Left ventricle myocardium inferior (tissue), 1 donor: ENCODE measurements around the gene RAI14. TPM values are rescaled to one million over a fixed set of nuclear protein-coding genes. Genes with fewer than 3 reads are reported as not detected.

Source experiments
- DNase-seq: peaks from one replicate; pipeline ENCODE4 v3.0.0-alpha.2; 2020
- H3K27ac ChIP-seq: fragments of 200-600 bp; replicated peaks from 2 replicates; pipeline ENCODE4 v1.8.0; 2021
- H3K27me3 ChIP-seq: fragments of 200-600 bp; 2 replicates; pipeline ENCODE4 v1.8.0; 2021; ENCODE audit warnings: low read depth
- H3K36me3 ChIP-seq: fragments of 200-600 bp; 2 replicates; pipeline ENCODE4 v1.8.0; 2021
- H3K4me1 ChIP-seq: fragments of 200-600 bp; 2 replicates; pipeline ENCODE4 v1.8.0; 2021
- H3K4me3 ChIP-seq: fragments of 200-600 bp; 2 replicates; pipeline ENCODE4 v1.8.0; 2021; ENCODE audit warnings: mild to moderate bottlenecking, moderate library complexity
- H3K9me3 ChIP-seq: fragments of 200-600 bp; replicated peaks from 2 replicates; pipeline ENCODE4 v1.8.0; 2021
- CTCF ChIP-seq: fragments of 200-600 bp; IDR thresholded peaks from 2 replicates; pipeline ENCODE4 v1.8.0; 2021; ENCODE audit warnings: antibody characterized with exemption, mild to moderate bottlenecking, borderline replicate concordance
- intact Hi-C: fragments of 100-400 bp; cut with micrococcal nuclease; formaldehyde crosslinking; loops from one replicate; pipeline ENCODE4 v1.11.0; 2022
- total RNA-seq: library from RNA; stranded (reverse); fragmentation: NEBNext Ultra II Directional; extraction: Animal tissue kit (Norgen Biotek cat#: 25700); gene quantifications from one replicate; pipeline ENCODE4 v1.2.1, GENCODE V29; 2021
- donor health status: DM: no; HTN: yes; CAD: no; lungs with severe emphysema.

The RAI14 gene
- total RNA-seq, 1 donor from 2014 or later: 6.7 TPM

- intact Hi-C loops: no loop called here
- Histone ChIP-seq H3K27me3 (peaks cover 39% of the 10 kb centered on the region), H3K4me3 (no peak overlapping the region), H3K9me3 (no peaks in the 10 kb centered on the region), H3K4me1 (peaks cover 35% of the 10 kb centered on the region), H3K27ac (no peak overlapping the region), H3K36me3 (no peaks in the 10 kb centered on the region)
- no peak for TF ChIP-seq CTCF
- DNase-seq: no peak
Observed at GRCh38 chr5:34660444-34660843, 4.3 kb downstream of the RAI14 start.

DNA sequence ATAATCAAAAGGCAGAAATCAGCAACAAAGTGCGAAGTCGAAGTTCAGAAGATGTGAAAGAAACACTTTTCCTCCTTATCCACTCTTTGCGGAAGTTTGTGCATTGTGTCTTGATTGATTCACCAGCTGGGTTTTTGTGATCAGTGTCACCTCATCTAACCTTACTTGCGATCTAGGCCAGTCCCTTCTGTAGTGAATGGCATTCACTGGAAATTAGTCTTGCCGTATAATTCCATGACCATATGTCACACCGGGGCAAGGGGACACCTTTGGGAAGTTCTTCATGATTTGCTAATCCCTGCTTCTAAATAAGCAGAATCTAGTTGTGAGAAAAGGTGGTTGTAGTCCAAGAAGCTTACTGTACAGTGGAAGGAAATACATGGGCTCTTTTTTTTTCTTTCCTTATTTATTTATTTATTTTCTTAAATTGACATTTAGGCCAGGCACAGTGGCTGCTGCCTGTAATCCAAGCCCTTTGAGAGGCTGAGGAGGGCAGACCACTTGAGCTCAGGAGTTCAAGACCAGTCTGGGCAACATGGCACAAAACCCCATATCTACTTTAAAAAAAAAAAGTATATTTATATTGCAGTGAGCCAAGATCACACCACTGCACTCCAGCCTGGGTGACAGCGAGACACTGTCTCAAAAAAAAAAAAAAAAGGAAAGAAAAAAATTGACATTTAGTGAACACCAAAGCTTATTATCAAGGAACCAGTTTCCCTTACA lies 7.8 kb downstream of the RAI14 start:
- Histone ChIP-seq H3K4me1 (peaks cover 4% of the 10 kb centered on the region), H3K27me3 (peaks cover 17% of the 10 kb centered on the region), H3K9me3 (no peaks in the 10 kb centered on the region), H3K36me3 (no peaks in the 10 kb centered on the region), H3K4me3 (no peak overlapping the region), H3K27ac (no peak overlapping the region)
- no peak for TF ChIP-seq CTCF
- no peak for DNase-seq
- intact Hi-C loops: no loop called here

- Histone ChIP-seq H3K27me3 (no peaks in the 10 kb centered on the region), H3K4me3 (no peak overlapping the region), H3K9me3 (no peaks in the 10 kb centered on the region), H3K27ac (no peak overlapping the region), H3K4me1 (peaks cover 17% of the 10 kb centered on the region), H3K36me3 (no peaks in the 10 kb centered on the region)
- intact Hi-C loops: no loop called here
- DNase-seq: no peak
- no peak for TF ChIP-seq CTCF
Observed at GRCh38 chr5:34666392-34667080, 10.4 kb downstream of the RAI14 start.

- no peak for TF ChIP-seq CTCF
- H3K27me3 ChIP-seq: no peaks in the 10 kb centered on the region
- peaks cover 23% of the 10 kb centered on the region for H3K4me1 ChIP-seq
- no peak overlapping the region for H3K27ac ChIP-seq
- no peak for DNase-seq
- no peaks in the 10 kb centered on the region for H3K36me3 ChIP-seq
- intact Hi-C loops: no loop called here
- no peaks in the 10 kb centered on the region for H3K9me3 ChIP-seq
- no peak overlapping the region for H3K4me3 ChIP-seq
Observed at GRCh38 chr5:34667705-34668104, 11.6 kb downstream of the RAI14 start.

- Histone ChIP-seq H3K27ac (no peak overlapping the region), H3K4me1 (peaks cover 39% of the 10 kb centered on the region), H3K4me3 (no peak overlapping the region), H3K9me3 (no peaks in the 10 kb centered on the region), H3K27me3 (no peaks in the 10 kb centered on the region), H3K36me3 (no peaks in the 10 kb centered on the region)
- TF ChIP-seq CTCF: no peak
- intact Hi-C loops: no loop called here
- no peak for DNase-seq
Observed at GRCh38 chr5:34669931-34670516, 13.9 kb downstream of the RAI14 start.
